ENCODE data around the gene OGFOD2.

OGFOD2 gene

DNA sequence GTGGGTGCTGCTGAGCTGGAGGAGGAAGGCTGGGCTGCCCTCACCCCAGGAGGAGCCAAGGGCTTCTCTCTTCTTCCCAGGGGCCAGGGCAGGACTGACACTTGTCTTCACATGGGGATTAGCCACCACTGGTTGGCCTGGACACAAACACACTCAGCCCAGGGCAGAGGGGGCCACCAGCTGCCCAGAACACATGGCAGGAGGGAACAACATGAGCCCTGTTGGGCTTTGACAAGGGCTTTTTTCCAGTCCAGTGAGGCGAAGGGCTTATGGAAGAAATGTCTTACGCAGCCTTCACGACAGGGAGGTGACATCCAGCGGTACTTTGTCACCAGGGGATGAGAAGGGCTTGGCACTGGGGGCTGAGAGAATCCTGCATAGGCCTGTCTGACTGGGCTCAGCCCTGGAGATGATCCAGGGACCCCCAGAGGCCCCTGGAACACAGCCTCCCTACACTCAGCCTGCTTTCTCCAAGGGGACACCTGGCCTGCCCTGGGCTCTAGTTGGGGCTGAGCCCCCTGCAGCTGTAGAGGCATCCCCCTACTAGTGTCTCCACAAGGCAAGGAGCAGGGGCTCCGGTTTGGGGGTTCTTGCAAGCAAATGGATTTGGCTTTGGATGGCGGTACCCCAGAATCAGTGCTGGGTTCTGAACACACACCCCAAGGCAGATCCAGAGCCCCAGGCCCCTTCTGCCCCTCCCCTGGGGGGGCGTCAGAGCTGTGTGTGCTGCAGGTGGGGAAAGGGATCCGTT is 24.3 kb downstream of the OGFOD2 start:
- no peak overlapping the region for H3K4me3 ChIP-seq (ENCODE audit: low read depth in 1 of 5, low read length in 5 of 5)
- H3K36me3 ChIP-seq (ENCODE audit: control insufficient read depth in 5 of 5, insufficient read depth in 5 of 5, low read length in 5 of 5), result peaks cover 0 to 46% (median 19%) of the 10 kb centered on the region in 5 donors
- H3K27me3 ChIP-seq (ENCODE audit: control insufficient read depth in 5 of 5, insufficient read depth in 4 of 5, low read length in 5 of 5), result no peaks in the 10 kb centered on the region
- H3K9me3 ChIP-seq (ENCODE audit: control insufficient read depth in 5 of 5, low read length in 5 of 5), result no peaks in the 10 kb centered on the region
- H3K9ac ChIP-seq (ENCODE audit: low read length in 5 of 5), result no peak overlapping the region
- H3K27ac ChIP-seq (ENCODE audit: low read depth, low read length), result no peak overlapping the region
- H3K4me1 ChIP-seq (ENCODE audit: control insufficient read depth in 5 of 5, insufficient read depth in 5 of 5, low read length in 5 of 5), result peaks cover 13 to 43% (median 40%) of the 10 kb centered on the region in 5 donors

DNA sequence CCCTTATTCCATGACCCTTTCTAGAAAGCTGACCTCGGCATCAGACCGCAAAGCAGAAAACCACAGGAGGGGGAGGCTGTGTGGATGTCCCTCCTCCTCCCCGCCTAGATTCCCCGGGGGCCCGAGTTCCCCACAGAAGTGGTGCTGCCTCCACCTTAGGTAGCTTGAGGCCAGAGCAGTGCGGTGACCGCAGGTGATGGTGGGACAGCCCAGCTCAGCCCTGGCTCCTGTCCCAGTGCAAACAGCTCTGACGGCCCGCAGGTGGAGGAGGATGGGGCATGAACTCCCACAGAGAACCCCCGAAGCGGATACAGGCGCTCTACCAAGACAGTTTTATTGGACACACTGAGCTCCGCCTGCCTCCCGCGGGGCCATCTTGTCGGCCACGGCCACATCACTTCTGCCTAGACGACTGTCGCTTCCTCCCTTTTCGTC is 25.0 kb downstream of the OGFOD2 start:
- Histone ChIP-seq H3K4me1 (ENCODE audit: control insufficient read depth in 5 of 5, insufficient read depth in 5 of 5, low read length in 5 of 5) (peaks cover 13 to 36% (median 36%) of the 10 kb centered on the region in 5 donors), H3K9ac (ENCODE audit: low read length in 5 of 5) (no peak overlapping the region), H3K27ac (ENCODE audit: low read depth, low read length) (no peak overlapping the region), H3K27me3 (ENCODE audit: control insufficient read depth in 5 of 5, insufficient read depth in 4 of 5, low read length in 5 of 5) (no peaks in the 10 kb centered on the region), H3K36me3 (ENCODE audit: control insufficient read depth in 5 of 5, insufficient read depth in 5 of 5, low read length in 5 of 5) (peaks cover 0 to 48% (median 26%) of the 10 kb centered on the region in 5 donors), H3K9me3 (ENCODE audit: control insufficient read depth in 5 of 5, low read length in 5 of 5) (no peaks in the 10 kb centered on the region), H3K4me3 (ENCODE audit: low read depth in 1 of 5, low read length in 5 of 5) (no peak overlapping the region)

DNA sequence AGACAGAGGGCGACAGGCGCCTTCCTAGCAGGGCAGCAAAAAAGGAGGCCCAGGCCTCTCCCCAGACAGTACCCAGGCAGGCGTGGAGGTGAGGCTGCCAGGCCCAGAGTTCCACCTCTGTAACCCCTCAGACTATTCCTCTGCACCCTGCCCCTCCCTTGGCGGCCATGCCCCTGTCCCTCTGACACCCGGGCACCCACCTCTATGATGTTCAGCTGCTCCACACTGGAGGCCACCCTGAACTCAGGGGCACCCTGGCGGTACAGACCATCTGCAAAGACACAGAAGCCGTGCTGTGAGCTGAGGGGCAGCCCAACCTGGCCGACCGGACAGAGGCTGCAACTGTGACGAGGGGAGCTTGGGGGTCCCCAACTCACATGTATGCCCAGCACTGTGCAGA is 25.5 kb downstream of the OGFOD2 start:
- Histone ChIP-seq H3K4me1 (ENCODE audit: control insufficient read depth in 5 of 5, insufficient read depth in 5 of 5, low read length in 5 of 5) (peaks cover 13 to 31% (median 30%) of the 10 kb centered on the region in 5 donors), H3K4me3 (ENCODE audit: low read depth in 1 of 5, low read length in 5 of 5) (no peak overlapping the region), H3K9me3 (ENCODE audit: control insufficient read depth in 5 of 5, low read length in 5 of 5) (no peaks in the 10 kb centered on the region), H3K27me3 (ENCODE audit: control insufficient read depth in 5 of 5, insufficient read depth in 4 of 5, low read length in 5 of 5) (no peaks in the 10 kb centered on the region), H3K27ac (ENCODE audit: low read depth, low read length) (no peak overlapping the region), H3K9ac (ENCODE audit: low read length in 5 of 5) (no peak overlapping the region), H3K36me3 (ENCODE audit: control insufficient read depth in 5 of 5, insufficient read depth in 5 of 5, low read length in 5 of 5) (peaks cover 0 to 53% (median 30%) of the 10 kb centered on the region in 5 donors)

GRCh38 chr12:123001464-123001863 is 26.4 kb downstream of the OGFOD2 start:
- no peaks in the 10 kb centered on the region for H3K9me3 ChIP-seq (ENCODE audit: control insufficient read depth in 5 of 5, low read length in 5 of 5)
- peaks cover 0 to 52% (median 30%) of the 10 kb centered on the region in 5 donors for H3K36me3 ChIP-seq (ENCODE audit: control insufficient read depth in 5 of 5, insufficient read depth in 5 of 5, low read length in 5 of 5)
- no peak overlapping the region for H3K9ac ChIP-seq (ENCODE audit: low read length in 5 of 5)
- no peaks in the 10 kb centered on the region for H3K27me3 ChIP-seq (ENCODE audit: control insufficient read depth in 5 of 5, insufficient read depth in 4 of 5, low read length in 5 of 5)
- peaks cover 11 to 22% (median 21%) of the 10 kb centered on the region in 5 donors for H3K4me1 ChIP-seq (ENCODE audit: control insufficient read depth in 5 of 5, insufficient read depth in 5 of 5, low read length in 5 of 5)
- no peak overlapping the region for H3K4me3 ChIP-seq (ENCODE audit: low read depth in 1 of 5, low read length in 5 of 5)
- H3K27ac ChIP-seq (ENCODE audit: low read depth, low read length), result no peak overlapping the region

DNA sequence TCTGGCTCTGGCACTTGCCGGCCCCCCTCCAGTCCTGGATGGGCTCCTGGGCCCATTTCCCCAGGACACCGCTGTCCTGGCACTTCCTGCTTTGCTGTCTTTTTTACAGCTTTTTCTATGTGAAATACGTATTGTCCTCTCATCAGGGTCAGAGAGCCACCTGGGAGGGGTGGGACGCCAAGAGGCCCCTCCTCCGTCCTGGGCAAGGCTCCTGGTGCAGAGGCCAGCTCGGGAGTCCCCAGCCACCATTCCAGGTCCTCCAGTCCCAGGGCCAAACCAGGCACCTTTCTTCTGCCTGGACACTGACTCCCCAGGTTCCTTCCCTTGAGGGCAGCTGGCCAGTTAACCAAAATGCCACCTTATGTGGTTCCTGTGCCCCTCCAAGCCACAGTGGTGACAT is 28.2 kb downstream of the OGFOD2 start:
- H3K36me3 ChIP-seq (ENCODE audit: control insufficient read depth in 5 of 5, insufficient read depth in 5 of 5, low read length in 5 of 5), result peaks cover 0 to 52% (median 40%) of the 10 kb centered on the region in 5 donors

DNA sequence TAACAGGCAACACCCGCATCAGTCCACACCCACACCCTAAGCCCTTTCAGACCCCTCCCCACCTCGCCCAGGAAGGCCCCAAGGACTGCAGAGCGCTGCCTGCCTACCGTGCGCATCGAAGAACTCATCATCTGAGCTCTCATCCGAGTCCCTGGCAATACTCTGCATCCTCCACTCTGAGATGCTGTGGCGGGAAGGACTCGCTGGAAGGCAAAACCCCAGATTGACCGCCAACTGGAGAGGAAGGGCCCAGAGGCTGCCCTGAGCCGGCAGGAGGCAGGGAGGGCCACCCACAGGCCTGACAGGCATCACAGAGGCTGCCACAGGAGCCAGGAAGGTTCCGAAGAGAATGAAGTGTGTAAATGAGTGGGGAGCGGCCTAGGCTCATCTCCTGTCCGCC is 29.2 kb downstream of the OGFOD2 start:
- peaks cover 0 to 58% (median 50%) of the 10 kb centered on the region in 5 donors for H3K36me3 ChIP-seq (ENCODE audit: control insufficient read depth in 5 of 5, insufficient read depth in 5 of 5, low read length in 5 of 5)

More for the DNA sequence above, 28.2 kb downstream of the OGFOD2 start:
- no peak overlapping the region for H3K27ac ChIP-seq (ENCODE audit: low read depth, low read length)
- no peak overlapping the region for H3K9ac ChIP-seq (ENCODE audit: low read length in 5 of 5)
- H3K27me3 ChIP-seq (ENCODE audit: control insufficient read depth in 5 of 5, insufficient read depth in 4 of 5, low read length in 5 of 5), result no peaks in the 10 kb centered on the region
- no peak overlapping the region for H3K4me3 ChIP-seq (ENCODE audit: low read depth in 1 of 5, low read length in 5 of 5)
- H3K4me1 ChIP-seq (ENCODE audit: control insufficient read depth in 5 of 5, insufficient read depth in 5 of 5, low read length in 5 of 5), result peaks cover 0 to 4% (median 3%) of the 10 kb centered on the region in 5 donors
- H3K9me3 ChIP-seq (ENCODE audit: control insufficient read depth in 5 of 5, low read length in 5 of 5), result no peaks in the 10 kb centered on the region

DNA sequence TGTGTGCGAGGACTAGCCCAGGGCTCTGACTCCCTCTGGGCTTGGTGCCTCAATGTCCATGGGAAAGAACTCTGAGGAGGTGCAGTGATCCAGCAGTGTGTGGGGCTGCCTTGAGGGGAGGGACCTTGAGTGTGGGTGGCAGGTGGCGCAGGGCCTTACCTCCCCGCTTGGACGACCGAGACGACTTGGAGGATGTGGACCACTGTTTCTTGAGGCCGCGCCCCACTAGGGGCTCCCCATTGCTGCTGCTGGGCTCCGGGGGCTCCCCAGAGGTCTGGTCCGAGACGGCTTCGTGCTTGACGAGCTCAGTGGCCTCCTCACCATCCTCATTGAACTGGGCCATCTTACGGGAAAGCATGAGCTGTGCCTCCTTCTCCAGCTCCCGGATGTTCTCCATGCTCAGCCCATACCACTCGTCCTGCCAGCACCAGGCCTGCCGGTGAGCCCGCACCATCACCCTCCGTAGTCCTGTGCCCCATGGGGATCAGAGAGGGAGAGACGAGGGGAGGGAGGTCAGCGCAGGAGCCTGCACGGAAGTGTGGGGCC is 30.1 kb downstream of the OGFOD2 start:
- no peaks in the 10 kb centered on the region for H3K27me3 ChIP-seq (ENCODE audit: control insufficient read depth in 5 of 5, insufficient read depth in 4 of 5, low read length in 5 of 5)
- peaks cover 0 to 58% (median 55%) of the 10 kb centered on the region in 5 donors for H3K36me3 ChIP-seq (ENCODE audit: control insufficient read depth in 5 of 5, insufficient read depth in 5 of 5, low read length in 5 of 5)
- H3K4me3 ChIP-seq (ENCODE audit: low read depth in 1 of 5, low read length in 5 of 5), result no peak overlapping the region
- no peak overlapping the region for H3K9ac ChIP-seq (ENCODE audit: low read length in 5 of 5)
- H3K27ac ChIP-seq (ENCODE audit: low read depth, low read length), result no peak overlapping the region
- no peaks in the 10 kb centered on the region for H3K9me3 ChIP-seq (ENCODE audit: control insufficient read depth in 5 of 5, low read length in 5 of 5)
- H3K4me1 ChIP-seq (ENCODE audit: control insufficient read depth in 5 of 5, insufficient read depth in 5 of 5, low read length in 5 of 5), result no peaks in the 10 kb centered on the region

More for the DNA sequence above, 29.2 kb downstream of the OGFOD2 start:
- no peaks in the 10 kb centered on the region for H3K4me1 ChIP-seq (ENCODE audit: control insufficient read depth in 5 of 5, insufficient read depth in 5 of 5, low read length in 5 of 5)
- H3K27ac ChIP-seq (ENCODE audit: low read depth, low read length), result no peak overlapping the region
- no peaks in the 10 kb centered on the region for H3K27me3 ChIP-seq (ENCODE audit: control insufficient read depth in 5 of 5, insufficient read depth in 4 of 5, low read length in 5 of 5)
- H3K9me3 ChIP-seq (ENCODE audit: control insufficient read depth in 5 of 5, low read length in 5 of 5), result no peaks in the 10 kb centered on the region
- H3K4me3 ChIP-seq (ENCODE audit: low read depth in 1 of 5, low read length in 5 of 5), result no peak overlapping the region
- no peak overlapping the region for H3K9ac ChIP-seq (ENCODE audit: low read length in 5 of 5)

DNA sequence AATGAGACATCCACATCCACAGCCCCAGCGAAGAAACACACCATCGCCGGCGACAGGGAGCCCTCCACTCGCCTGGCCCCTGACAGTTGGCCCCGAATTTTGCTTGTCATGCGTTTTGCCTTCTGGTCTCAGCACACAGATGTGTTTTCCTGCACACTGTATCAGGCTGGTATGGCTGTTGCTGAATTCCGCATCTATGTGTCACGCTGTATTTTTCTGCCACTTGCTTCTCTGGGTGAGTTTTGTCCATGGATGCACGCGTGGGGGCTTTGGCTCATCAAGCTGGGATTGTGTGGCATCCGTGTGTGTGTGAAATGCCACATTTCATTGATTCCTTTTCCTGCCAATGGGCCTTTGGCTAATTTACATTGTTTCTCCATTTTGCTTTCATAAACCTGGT is 31.9 kb downstream of the OGFOD2 start:
- no peak overlapping the region for H3K27ac ChIP-seq (ENCODE audit: low read depth, low read length)
- H3K27me3 ChIP-seq (ENCODE audit: control insufficient read depth in 5 of 5, insufficient read depth in 4 of 5, low read length in 5 of 5), result no peaks in the 10 kb centered on the region
- H3K36me3 ChIP-seq (ENCODE audit: control insufficient read depth in 5 of 5, insufficient read depth in 5 of 5, low read length in 5 of 5), result peaks cover 0 to 62% (median 57%) of the 10 kb centered on the region in 5 donors
- H3K4me3 ChIP-seq (ENCODE audit: low read depth in 1 of 5, low read length in 5 of 5), result no peak overlapping the region
- peaks cover 0 to 4% (median 0%) of the 10 kb centered on the region in 5 donors for H3K4me1 ChIP-seq (ENCODE audit: control insufficient read depth in 5 of 5, insufficient read depth in 5 of 5, low read length in 5 of 5)
- no peaks in the 10 kb centered on the region for H3K9me3 ChIP-seq (ENCODE audit: control insufficient read depth in 5 of 5, low read length in 5 of 5)
- H3K9ac ChIP-seq (ENCODE audit: low read length in 5 of 5), result no peak overlapping the region

DNA sequence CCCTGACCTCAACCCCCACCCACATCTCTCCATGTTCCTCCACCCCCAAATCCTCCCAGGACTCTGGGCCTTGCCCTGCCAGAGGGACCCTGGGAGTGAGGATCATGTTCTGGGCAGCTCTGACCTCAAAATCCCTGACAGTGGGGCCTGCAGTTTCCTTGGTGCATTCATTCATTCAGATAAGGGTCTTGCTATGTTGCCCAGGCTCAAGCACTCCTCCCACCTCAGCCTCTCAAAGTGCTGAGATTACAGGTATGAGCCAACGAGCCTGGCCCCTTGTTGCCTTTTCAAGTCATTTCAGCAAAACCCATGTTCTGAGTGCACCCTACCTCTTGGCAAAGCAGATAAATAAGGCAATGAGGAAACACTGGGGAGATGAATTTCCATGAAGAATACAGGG is 35.1 kb downstream of the OGFOD2 start:
- Histone ChIP-seq H3K9me3 (ENCODE audit: control insufficient read depth in 5 of 5, low read length in 5 of 5) (no peaks in the 10 kb centered on the region), H3K4me3 (ENCODE audit: low read depth in 1 of 5, low read length in 5 of 5) (no peak overlapping the region), H3K36me3 (ENCODE audit: control insufficient read depth in 5 of 5, insufficient read depth in 5 of 5, low read length in 5 of 5) (peaks cover 0 to 69% (median 53%) of the 10 kb centered on the region in 5 donors), H3K4me1 (ENCODE audit: control insufficient read depth in 5 of 5, insufficient read depth in 5 of 5, low read length in 5 of 5) (peaks cover 0 to 4% (median 0%) of the 10 kb centered on the region in 5 donors), H3K9ac (ENCODE audit: low read length in 5 of 5) (no peak overlapping the region), H3K27ac (ENCODE audit: low read depth, low read length) (no peak overlapping the region), H3K27me3 (ENCODE audit: control insufficient read depth in 5 of 5, insufficient read depth in 4 of 5, low read length in 5 of 5) (no peaks in the 10 kb centered on the region)

DNA sequence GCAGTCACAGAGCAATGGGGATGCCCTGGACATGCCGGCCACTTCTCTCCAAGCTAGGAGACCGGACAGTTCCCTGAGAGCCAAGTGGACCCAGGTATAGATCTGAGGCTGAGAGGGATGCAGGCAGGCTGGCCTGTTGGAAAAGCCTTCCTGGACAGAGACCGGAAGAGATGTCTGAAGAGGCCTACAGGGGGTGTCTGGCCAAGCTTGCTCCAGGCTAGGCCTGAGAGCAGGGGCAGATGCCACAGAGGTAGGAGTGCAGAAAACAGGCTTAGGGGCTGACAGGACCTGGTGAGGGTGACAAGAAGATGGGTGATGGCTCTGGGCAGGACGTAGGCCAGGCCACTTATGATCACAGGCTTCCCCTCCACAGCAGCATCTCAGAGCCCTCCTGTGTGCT is 35.6 kb downstream of the OGFOD2 start:
- H3K27ac ChIP-seq (ENCODE audit: low read depth, low read length), result no peak overlapping the region
- H3K27me3 ChIP-seq (ENCODE audit: control insufficient read depth in 5 of 5, insufficient read depth in 4 of 5, low read length in 5 of 5), result no peaks in the 10 kb centered on the region
- H3K9me3 ChIP-seq (ENCODE audit: control insufficient read depth in 5 of 5, low read length in 5 of 5), result no peaks in the 10 kb centered on the region
- H3K9ac ChIP-seq (ENCODE audit: low read length in 5 of 5), result no peak overlapping the region
- H3K4me1 ChIP-seq (ENCODE audit: control insufficient read depth in 5 of 5, insufficient read depth in 5 of 5, low read length in 5 of 5), result peaks cover 0 to 4% (median 0%) of the 10 kb centered on the region in 5 donors
- H3K4me3 ChIP-seq (ENCODE audit: low read depth in 1 of 5, low read length in 5 of 5), result no peak overlapping the region
- peaks cover 0 to 63% (median 49%) of the 10 kb centered on the region in 5 donors for H3K36me3 ChIP-seq (ENCODE audit: control insufficient read depth in 5 of 5, insufficient read depth in 5 of 5, low read length in 5 of 5)
